VCaP (cell line): ENCODE results near the gene EFHD1.
"Not testable (repeated sequence)": the region's sequence is repeated elsewhere in the genome, so short reads cannot be mapped to it uniquely, and the experiment has no call there.

Experiments
- H3K27ac ChIP-seq: fragments of 450-650 bp; 2 replicates; pipeline ENCODE4 v1.5.1; 2017
- CTCF ChIP-seq: fragments of 450-650 bp; conservative IDR thresholded peaks from 2 replicates; pipeline ENCODE4 v1.5.1; 2017; ENCODE audit warnings: mild to moderate bottlenecking, moderate library complexity

Gene EFHD1

GRCh38 chr2:232672588-232672987 lies 39.2 kb downstream of the EFHD1 start:
- TF ChIP-seq CTCF, result no peak
- H3K27ac ChIP-seq, result peak overlapping the region; percentile 51

- no peak for TF ChIP-seq CTCF
These were observed 41.1 kb downstream of the EFHD1 start for GRCh38 chr2:232674491-232674890.

GRCh38 chr2:232675381-232675780 lies 42.0 kb downstream of the EFHD1 start:
- H3K27ac ChIP-seq, result no peak overlapping the region
- no peak for TF ChIP-seq CTCF

More at GRCh38 chr2:232674491-232674890, 41.1 kb downstream of the EFHD1 start:
- no peak overlapping the region for H3K27ac ChIP-seq

GRCh38 chr2:232680006-232680405 lies 46.6 kb downstream of the EFHD1 start:
- no peak for TF ChIP-seq CTCF
- no peak overlapping the region for H3K27ac ChIP-seq

- no peak overlapping the region for H3K27ac ChIP-seq
- no peak for TF ChIP-seq CTCF
These were observed 48.1 kb downstream of the EFHD1 start for GRCh38 chr2:232681527-232681926.

- no peak overlapping the region for H3K27ac ChIP-seq
- TF ChIP-seq CTCF, result no peak
These were observed 50.0 kb downstream of the EFHD1 start for GRCh38 chr2:232683368-232683767.

GRCh38 chr2:232685391-232685790 lies 52.0 kb downstream of the EFHD1 start:
- H3K27ac ChIP-seq, result not testable (repeated sequence)

GRCh38 chr2:232687382-232688160 lies 54.2 kb downstream of the EFHD1 start:
- no peak overlapping the region for H3K27ac ChIP-seq
- no peak for TF ChIP-seq CTCF
